ENCODE data around the gene NECAB2.

Gene NECAB2

DNA sequence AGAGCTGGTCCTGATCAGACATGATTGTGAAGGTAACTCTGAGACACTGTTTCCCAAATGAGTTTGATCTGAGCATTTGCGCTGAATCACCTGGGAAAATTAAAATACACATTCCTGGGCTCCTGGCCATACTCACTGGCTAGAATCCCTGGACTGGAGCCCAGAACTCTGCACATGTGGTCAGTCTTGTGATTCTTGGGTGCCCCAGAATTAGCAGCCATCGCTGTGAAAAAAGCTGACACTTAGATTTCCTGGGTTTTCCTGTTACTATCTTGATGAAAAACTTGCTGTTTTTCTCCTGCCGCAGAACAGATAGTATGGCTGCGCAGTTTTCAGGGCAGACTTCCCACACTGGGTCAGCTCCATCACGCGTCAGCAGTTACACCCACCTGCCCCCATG lies 24.6 kb downstream of the NECAB2 start:
- DNase-seq (ENCODE audit: low read depth in 2 of 2): peak in 1 of 2 experiments; percentile 10

- peak; percentile 69 to 72 for DNase-seq (ENCODE audit: low read depth in 2 of 2)
These were observed 26.0 kb downstream of the NECAB2 start for GRCh38 chr16:83994087-83994486.

DNA sequence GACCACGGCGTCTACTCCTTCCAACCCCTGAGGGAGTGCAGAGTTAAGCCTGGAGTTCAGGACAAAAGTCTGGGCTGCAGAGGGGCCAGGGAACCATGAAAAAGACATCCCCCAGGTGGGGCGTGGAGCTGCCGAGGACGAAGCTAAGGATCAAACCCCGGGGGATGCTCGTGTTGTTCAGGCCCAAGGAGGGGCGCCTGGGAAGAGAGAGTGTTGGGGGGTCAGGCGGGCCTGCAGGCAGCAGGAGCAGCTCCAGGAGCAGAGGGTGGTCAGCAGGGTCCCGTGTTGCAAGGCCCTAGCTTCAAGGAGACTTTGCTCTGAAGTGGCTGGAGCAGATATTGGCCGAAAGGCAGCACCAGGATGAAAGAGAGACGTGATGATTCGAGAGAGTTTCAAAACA lies 26.7 kb downstream of the NECAB2 start:
- no peak for DNase-seq (ENCODE audit: low read depth in 2 of 2)

- DNase-seq (ENCODE audit: low read depth in 2 of 2): no peak
These were observed 27.7 kb downstream of the NECAB2 start for GRCh38 chr16:83995754-83996153.

DNA sequence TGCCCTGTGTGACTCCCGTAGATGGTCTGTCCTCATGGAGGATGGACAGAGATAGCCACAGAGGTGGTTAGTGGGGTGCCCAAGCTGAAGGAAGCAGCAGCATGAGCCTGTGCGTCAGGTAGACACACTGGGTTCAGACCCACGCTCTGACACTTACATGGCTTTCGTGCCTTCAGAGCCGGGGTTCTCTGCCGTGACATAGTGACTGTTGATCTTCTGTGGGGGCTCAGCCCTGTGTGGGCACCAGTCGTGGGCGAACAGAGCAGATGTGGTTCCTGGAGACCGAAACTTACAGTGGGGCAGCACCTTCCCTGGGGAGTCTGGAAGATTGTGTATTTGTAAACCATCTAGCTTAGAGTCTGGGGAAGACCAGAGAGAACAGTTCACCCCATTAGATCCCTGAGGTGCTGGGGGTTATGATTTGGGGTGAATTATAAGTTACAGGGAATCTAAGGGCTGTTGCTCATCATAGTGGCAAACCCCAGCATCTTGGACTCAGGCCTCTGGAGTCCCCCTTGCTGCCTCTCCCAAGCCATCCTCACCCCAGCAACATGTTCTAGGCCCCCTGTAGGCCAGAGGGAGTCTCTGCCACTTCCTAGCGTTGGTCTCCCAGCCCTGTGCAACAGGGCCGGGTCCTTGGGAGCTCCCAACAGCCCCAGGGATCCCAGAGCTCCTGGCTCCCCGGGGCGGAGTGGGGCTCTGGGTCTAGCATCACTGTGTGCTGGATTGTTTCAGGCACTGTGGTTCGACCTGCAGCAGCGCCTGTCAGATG lies 28.6 kb downstream of the NECAB2 start:
- DNase-seq (ENCODE audit: low read depth in 2 of 2): no peak

- DNase-seq (ENCODE audit: low read depth in 2 of 2): no peak
These were observed 30.0 kb downstream of the NECAB2 start for GRCh38 chr16:83998091-83998490.

DNA sequence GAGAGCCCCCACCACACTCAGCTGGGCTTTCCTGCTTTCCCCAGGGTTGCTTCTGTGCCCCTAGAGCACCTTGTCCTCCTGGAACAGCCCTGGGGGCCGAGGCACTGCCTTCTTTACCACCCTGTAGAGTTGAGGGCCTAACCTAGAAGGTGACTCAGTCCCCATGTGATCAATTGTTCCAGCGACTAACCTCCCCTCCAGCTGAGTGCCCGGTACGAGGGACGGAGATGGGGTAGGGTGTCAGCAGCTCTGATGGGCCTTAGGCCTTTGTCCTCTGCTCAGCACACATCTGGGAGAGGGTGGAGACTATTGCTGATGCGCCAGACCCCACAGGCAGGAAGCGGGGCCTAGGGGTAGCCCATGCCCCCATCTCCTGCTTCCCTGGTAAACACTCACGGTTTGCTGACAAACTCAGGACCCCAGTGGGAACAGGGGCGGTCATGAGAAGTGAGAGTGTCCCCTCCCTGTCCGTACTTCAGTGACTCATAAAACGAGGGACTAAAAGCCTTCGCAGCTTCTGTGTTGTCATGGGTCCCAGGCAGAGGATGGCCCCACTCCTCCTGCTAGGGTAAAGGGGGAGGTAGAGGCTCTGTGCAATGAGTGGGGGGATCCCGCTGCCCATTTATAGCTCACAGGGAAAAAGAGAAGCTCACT lies 33.1 kb downstream of the NECAB2 start:
- DNase-seq (ENCODE audit: low read depth in 2 of 2): no peak

DNA sequence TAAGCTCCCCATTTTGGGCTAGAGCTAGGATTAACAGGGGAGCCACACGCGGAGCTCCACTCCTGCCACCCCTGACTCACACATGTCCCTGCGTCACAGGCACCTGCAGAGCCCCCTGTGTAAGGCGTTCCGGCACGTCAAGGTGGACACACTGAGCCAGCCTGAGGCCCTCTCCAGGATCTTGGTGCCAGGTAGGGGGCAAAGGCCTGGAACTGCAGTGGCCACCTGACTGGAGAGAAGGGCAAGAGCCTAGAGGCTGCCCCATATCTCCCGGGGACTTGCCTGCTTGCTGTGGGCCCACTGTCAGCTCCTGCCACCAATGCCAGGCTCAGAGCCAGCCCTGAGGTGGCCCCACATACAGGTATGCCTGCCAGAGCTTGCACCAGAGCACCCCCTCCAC lies 33.7 kb downstream of the NECAB2 start:
- DNase-seq (ENCODE audit: low read depth in 2 of 2): no peak

DNA sequence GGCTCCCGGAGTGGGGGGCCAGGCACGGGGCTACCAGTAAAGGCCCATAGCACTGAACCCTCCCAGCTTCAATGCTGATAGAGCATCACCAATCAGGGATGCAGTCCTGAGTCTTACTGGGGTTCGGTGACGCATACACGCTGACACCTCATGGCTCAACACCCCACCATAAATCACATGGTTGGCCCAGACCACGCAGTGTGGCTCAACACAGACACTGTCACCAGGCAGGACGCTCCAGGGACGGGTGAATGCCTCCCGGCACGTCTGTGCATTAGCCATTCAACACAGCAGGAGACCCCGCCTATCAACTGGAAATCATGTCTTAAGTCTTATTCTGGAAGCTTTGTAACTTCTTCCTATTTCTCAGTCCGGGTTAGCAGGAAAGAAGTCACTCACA lies 35.0 kb downstream of the NECAB2 start:
- DNase-seq (ENCODE audit: low read depth in 2 of 2): no peak

GRCh38 chr16:84004442-84004841 lies 36.4 kb downstream of the NECAB2 start:
- DNase-seq (ENCODE audit: low read depth in 2 of 2): no peak

DNA sequence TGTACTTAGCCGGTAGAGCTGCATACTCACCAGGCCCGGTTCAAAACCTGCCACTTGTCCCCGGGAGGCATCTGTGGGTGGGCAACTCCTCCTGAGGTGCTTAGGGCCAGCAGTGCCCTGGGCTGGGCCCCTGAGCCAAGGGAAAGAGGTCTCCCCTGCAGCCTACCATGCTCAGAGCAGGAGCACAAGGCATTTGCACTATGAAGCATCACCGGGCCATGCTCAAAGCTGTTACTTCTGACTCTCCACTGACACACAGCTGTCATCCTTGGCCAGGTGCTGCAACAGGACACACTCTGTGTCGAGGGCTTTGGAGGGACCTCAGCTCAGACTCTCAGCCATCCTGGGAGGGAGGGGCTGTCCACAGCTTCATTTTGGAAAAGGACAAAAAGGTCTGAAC lies 37.3 kb downstream of the NECAB2 start:
- no peak for DNase-seq (ENCODE audit: low read depth in 2 of 2)

DNA sequence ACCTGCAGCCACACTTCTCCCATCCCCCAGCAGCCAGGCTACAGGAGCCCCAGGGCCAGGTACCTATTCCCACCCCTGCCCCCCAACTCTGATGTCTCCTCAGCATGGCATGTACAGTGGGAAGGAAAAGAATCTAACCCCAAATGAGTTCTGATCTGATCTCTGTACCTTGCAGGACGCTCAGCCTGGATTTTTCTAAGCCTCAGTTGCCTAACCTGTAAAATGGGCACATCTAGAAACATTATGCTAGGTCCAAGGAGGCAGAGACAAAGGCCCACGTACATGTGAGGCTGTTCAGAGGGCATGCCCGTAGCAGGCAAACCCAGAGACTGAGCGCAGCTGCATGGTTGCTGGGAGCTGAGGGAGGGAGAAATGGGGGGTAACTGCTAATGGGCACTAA lies 39.5 kb downstream of the NECAB2 start:
- DNase-seq (ENCODE audit: low read depth in 2 of 2): no peak

GRCh38 chr16:84007965-84008364 lies 39.9 kb downstream of the NECAB2 start:
- no peak for DNase-seq (ENCODE audit: low read depth in 2 of 2)

GRCh38 chr16:84009282-84009681 lies 41.2 kb downstream of the NECAB2 start:
- no peak for DNase-seq (ENCODE audit: low read depth in 2 of 2)

DNA sequence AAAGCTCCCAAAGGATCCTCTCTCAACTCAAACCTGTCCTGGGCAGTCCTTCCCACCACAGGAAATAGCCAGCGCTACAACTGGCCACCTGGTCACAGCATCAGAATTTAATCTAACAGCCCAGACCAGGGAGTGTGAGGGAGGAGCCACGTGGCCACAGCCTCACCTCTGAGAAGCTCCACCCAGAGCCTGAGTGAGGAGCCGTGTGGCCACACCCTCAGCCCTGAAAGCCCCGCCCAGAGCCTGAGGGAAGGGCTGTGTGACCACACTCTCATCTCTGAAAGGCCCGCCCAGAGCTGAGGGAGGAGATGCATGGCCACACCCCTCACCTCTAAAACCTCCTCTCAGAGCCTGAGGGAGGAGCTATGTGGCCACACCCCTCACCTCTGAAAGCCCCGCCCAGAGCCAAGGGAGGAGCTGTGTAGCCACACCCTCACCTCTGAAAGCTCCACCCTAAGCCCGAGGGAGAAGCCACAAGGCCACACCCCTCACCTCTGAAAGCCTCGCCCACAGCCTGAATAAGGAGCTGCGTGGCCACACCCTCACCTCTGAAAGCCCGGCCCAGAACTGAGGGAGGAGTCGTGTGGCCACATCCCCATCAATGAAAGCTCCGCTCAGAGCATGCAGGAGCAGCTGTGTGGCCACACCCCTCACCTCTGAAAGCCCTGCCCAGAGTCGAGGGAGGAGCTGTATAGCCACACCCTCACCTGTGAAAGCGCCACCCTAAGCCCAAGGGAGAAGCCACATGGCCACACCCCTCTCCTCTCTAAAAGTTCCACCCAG lies 45.9 kb downstream of the NECAB2 start:
- peak in 1 of 2 experiments; percentile 8 for DNase-seq (ENCODE audit: low read depth in 2 of 2)

DNA sequence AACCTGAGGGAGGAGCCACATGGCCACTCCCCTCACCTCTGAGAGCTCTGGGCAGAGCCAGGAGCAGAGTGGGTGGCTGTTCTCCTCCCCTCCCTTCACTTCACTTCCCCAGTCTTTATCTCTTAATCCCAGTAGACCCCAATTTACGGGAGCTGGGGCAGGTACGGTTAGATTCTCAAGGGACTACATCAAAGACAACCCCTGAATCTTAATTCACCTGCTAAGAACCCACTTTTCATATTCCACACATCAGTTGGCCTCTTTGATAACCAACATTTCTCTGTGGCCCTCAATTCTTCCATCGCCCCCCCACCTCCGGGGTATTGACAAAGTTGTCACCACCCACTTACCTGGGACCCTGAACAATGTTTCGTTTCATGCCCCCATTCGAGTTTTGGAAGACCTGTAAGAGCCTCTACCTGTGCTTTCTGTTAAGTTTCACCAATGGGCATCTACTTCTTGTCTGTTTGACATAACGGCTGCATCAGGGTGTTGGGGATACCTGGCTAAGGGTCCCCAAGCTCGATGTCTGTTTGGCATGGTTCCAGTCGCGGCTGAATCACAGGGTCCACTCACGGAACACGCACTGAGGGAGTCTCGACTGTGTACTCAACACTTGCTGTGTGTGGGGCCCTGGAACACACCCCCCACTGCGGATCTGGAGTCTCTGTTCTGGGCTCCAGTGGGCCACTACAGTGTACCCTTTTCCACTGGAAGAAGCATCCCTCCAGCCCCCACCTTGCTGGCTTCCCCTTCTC lies 46.7 kb downstream of the NECAB2 start:
- no peak for DNase-seq (ENCODE audit: low read depth in 2 of 2)

DNA sequence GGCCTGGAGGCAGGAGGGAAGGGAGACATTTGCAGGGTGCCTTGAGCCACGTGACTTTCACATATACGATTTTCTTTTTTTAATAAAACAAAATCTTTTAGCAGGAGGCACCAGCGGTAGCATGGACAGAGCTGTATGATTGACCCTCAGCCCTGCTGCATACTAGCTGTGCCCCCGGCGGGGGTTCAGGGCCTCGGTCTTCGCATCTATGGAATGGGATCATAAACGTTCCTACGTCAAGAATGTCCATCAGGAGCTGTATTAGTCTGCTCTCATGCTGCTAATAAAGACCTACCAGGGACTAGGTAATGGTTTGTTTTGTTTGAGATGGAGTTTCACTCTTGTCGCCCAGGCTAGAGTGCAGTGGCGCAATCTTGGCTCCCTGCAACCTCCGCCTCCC lies 47.4 kb downstream of the NECAB2 start:
- no peak for DNase-seq (ENCODE audit: low read depth in 2 of 2)

DNA sequence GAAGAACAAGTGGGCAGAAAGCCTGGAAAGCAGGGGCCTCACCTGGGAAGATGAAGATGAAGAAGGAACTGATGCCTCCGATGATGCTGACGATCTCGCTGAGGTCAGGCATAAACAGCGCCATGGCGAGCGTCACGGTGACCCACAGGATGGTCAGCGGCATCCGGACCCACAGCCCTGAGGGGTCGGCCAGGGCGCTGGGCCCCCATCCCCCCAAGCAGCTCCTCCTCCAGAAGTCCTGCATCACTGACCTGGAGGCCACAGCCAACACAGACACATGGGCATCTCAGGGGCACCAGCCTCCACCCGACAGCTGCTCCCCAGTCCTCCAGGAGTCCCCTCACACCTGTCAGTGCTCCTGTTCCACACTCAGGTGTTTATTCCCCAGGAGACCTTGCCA lies 48.4 kb downstream of the NECAB2 start:
- DNase-seq (ENCODE audit: low read depth in 2 of 2): no peak

DNA sequence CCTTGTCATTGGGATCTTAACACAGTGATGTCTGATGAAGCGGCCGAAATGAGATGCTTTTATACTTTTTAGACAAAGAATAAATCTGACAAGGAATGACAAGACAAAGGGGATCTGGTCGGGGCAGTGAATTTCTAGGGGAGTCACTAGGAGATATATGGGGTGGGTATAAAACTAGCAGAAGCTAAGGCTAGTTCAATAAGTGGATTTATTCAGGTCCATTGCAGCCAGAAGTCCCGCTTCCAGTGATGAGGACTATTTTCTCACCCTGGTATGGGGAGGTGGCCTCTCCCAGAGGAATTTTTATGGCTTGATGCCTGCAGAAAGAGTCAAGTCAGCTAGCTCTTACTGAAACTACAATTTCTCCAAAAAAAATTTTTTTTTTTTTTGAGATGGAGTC lies 50.7 kb downstream of the NECAB2 start:
- DNase-seq (ENCODE audit: low read depth in 2 of 2): no peak

GRCh38 chr16:84020353-84020752 lies 52.3 kb downstream of the NECAB2 start:
- no peak for DNase-seq (ENCODE audit: low read depth in 2 of 2)

DNA sequence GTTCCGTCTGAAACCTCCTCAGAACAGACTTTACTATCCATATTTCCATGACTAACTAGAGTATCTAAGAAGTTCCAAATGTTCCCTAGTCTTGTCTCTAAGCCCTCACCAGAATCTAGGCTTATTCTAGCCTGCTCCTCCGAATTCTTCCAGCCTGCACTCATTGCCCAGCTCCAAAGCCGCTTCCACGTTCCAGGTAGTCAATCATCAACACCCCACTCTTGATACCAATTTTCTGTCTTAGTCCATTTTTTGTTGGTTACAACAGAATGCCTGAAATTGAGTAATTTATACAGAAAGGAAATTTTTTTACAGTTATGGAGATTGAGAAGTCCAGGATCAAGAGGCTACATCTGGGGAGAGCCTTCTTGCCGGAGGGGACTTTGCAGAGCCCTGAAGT lies 53.4 kb downstream of the NECAB2 start:
- no peak for DNase-seq (ENCODE audit: low read depth in 2 of 2)

GRCh38 chr16:84022644-84023043 lies 54.6 kb downstream of the NECAB2 start:
- DNase-seq (ENCODE audit: low read depth in 2 of 2): no peak
